Transverse colon (tissue), 4 donors: ENCODE measurements around the gene TICAM1.
"Not testable (repeated sequence)": the region's sequence is repeated elsewhere in the genome, so short reads cannot be mapped to it uniquely, and the experiment has no call there.

Experiments
- CTCF ChIP-seq, 5 experiments: fragments of 200-600 bp in 3 of 5; fragments of 450-650 bp in 2 of 5; sonication (generic) in 3 of 5; IDR thresholded peaks; 1 replicate in 2 of 5; 2 replicates in 3 of 5; pipeline ENCODE4 v1.5.1; 2016 to 2017; ENCODE audit warnings: antibody characterized with exemption in 5 of 5, inconsistent platforms in 3 of 5, mild to moderate bottlenecking in 2 of 5, moderate library complexity in 1 of 5
- POLR2A ChIP-seq: fragments of 450-650 bp; IDR thresholded peaks from one replicate; pipeline ENCODE4 v1.6.1; 2016; ENCODE audit warnings: antibody characterized with exemption, mild to moderate bottlenecking, moderate library complexity
- POLR2AphosphoS5 ChIP-seq, 3 donors: sonication (generic); formaldehyde crosslinking; IDR thresholded peaks; one replicate each; pipeline ENCODE4 v1.6.1; 2016; ENCODE audit warnings: antibody characterized with exemption in 3 of 3

GRCh38 chr19:4831979-4832340 is 448 bp upstream of the TICAM1 start:
- not testable (repeated sequence) for TF ChIP-seq CTCF (IDR thresholded peaks at IDR 0.05); POLR2A; POLR2AphosphoS5 (IDR thresholded peaks at IDR 0.05)
